ENCODE results near the gene ETV4.
"Not testable (repeated sequence)": the region's sequence is repeated elsewhere in the genome, so short reads cannot be mapped to it uniquely, and the experiment has no call there.

The ETV4 gene

DNA sequence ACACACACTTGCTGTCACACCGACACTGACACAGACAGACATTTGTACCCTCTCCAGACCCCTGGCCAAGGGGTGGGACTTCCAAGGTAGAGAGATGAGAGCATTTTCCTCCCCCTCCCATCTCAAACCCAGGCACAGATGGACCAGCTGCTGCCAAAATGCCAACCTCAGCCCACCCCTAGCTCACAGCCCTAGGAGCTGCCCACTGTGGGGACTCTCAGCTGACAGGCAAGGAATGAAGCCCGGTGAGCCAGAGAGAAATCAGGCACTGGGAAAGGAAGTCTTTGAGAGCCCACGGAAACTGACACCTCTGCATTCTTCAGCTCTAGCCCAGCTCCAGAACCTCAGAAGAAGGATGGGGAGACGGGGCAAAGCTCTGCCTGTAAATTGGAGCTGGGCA is 2.8 kb downstream of the ETV4 start:
- no peak for DNase-seq

DNA sequence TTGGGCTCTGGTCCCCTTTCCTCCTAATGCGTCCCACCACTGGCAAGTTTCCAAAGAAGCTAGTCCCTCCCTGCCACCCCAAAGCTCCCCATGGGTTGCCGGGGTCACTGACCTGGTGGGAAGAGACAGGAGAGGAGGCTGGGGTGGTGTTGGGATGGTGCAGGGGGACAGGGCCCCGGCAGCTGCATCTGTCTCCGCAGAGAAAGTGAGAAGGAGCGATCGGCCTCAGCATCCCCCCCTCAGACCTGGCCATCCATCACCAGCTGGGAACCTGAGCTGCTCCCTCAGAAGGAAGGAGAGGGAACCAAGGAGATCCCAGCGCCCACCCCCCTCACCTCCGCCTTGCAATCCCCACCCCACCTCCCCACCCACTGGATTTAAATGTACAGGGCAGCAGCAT is 3.3 kb downstream of the ETV4 start:
- DNase-seq = no peak

DNA sequence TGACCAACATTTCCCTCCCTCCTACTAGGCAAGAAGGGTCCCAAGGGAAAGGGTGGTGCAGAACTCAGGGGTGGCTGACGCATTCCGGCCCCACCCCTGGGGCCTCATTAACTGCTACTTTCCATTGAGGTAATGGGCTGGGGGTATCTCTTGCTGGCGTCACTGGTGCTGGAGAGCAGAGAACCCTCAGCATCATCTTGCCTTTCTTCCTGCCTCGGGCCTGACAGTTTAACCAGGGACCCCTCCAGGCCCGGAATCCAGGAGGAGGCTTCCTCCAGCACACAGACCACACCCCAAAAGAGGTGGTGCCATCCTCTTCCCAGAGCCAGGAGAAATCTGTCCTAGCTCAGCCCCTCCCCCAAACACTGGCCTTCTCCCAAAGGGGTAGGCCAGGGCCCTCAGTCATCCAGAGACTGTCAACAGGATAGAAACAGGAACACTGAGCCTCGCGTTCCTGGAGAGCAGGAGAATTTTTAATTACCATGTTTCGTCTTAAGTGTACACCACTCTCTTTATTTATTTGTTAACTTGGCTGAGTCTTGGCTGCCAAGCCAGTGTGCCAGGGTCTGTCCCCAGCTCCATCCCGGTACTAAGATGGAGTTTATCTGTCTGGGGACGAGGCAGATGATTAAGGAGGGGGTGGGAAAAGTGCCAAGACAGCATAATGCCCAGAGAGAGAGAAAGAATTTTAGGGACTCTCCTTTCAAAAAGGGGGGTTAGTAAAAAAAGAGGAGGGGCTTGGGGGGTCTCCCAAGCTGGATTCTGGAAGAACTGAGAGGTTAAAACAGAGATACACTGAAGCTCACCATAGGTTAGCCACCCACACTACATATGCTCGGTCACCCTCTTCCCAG is 5.1 kb downstream of the ETV4 start:
- no peak for DNase-seq

DNA sequence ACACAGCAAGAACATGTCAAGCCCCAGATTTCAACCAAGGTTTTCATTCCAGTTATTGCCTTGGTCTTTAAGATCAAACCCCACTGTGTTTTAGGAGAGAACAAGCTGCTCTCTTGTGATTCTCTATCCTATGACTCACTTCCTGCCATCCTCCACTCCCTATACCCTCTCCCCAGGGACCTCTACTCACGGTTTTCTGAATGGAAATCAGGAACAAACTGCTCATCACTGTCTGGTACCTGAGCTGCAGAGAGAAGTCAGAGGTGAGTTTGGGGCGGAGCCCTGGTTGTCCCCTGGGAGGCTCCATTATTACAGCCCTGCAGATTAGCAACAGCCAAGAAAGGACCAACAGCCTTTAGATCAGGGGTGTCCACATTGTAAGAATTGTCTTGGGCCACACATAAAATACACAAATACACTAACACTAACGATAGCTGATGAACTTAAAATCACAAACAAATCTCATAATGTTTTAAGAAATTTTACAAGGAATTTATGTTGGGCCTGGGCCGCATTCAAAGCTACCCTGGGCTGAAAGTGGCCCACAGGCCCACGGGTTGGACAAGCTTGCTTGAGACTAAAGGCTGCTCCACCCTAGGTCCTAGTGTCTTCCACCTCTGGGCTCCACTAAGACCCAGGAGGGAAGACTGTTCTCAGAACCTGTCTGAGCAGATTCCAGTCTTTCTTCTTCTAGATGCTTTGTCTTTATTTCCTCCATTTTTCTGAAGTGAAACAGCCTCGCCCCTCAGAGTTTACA is 9.7 kb downstream of the ETV4 start:
- no peak for DNase-seq

DNA sequence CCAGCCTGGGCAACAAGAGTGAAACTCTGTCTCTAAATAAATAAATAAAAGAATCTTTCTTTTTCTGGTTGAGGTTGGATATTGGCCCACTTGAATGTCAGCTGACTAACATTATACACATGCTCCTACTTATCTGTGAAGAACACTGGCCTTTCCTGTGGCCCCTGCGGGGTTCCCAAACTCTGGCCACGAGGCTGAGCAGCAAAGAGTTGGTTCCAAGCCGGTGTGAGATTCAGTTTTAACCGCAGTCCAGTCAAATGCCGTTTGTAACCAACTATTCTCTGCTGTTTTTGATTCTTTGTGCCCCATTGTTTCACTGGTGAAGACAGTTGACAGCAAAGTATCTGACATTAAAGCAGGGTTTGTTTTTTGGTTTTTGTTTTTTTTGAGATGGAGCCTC is 11.2 kb downstream of the ETV4 start:
- no peak for DNase-seq

DNA sequence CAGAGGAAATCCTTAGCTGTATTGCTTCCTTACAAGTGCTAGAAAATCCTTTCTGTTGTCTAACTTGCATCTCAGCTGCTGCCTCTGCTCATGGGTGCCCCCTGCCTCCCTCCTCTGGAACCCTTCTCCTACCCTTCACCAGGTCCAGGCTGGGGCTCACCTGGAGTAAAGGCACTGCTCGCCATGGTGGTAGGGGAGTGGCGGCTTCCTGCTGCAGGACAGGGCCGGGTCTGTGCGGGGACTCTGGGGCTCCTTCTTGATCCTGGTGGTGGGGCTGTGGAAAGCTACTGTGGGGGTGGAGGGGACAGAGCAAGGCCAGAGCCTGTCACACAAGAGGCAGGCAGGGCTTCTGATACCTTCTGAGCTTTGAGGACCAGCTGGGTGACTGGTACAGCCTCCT is 12.4 kb downstream of the ETV4 start:
- no peak for DNase-seq

DNA sequence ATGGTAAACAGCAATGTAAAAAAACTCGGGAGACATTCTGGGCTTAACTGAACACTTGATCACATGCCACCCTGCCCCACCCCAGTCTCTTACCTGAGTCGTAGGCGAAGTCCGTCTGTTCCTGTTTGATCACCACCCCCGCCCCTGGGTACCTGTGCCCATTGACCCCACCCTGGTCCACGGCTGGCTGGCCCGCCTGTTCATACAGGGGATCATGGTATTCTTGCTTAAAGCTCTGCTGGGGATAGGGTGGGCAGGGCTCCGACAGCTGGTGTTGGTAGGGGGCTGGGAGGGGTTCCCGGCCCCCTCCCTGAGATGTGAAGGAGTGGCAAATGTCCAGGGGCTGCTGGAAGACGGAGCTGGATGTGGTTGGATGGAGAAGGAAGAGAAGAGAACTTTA is 13.6 kb downstream of the ETV4 start:
- DNase-seq = no peak

DNA sequence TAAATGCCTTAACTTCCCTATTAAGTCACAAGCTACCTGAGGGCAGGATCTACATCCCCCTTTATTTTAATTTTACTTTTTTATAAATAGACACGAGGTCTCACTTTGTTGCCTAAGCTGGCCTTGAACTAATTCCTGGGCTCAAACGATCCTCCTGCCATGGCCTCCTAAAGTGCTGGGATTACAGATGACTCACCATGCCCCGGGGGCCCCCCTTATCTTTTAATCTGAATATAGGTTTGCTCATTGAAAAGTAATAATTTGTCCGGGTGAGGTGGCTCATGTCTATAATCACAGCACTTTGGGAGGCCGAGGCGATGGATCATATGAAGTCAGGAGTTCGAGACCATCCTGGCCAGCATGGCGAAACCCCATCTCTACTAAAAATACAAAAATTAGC is 14.2 kb downstream of the ETV4 start:
- no peak for DNase-seq

DNA sequence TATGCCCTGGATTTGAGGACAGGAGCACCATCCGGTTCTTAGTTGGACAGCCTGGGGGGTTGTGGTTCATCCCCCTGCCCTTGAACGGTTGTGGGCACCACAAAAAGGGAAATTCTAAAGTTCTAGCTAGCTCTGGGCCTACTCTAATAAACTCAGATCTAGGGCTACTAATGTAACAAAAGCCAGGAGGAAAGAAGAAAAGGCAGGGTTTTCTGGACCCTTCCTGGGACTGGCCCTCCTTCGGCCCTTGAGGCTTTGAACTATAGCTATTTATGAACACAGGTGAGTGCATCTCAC is 15.1 kb downstream of the ETV4 start:
- DNase-seq = no peak

DNA sequence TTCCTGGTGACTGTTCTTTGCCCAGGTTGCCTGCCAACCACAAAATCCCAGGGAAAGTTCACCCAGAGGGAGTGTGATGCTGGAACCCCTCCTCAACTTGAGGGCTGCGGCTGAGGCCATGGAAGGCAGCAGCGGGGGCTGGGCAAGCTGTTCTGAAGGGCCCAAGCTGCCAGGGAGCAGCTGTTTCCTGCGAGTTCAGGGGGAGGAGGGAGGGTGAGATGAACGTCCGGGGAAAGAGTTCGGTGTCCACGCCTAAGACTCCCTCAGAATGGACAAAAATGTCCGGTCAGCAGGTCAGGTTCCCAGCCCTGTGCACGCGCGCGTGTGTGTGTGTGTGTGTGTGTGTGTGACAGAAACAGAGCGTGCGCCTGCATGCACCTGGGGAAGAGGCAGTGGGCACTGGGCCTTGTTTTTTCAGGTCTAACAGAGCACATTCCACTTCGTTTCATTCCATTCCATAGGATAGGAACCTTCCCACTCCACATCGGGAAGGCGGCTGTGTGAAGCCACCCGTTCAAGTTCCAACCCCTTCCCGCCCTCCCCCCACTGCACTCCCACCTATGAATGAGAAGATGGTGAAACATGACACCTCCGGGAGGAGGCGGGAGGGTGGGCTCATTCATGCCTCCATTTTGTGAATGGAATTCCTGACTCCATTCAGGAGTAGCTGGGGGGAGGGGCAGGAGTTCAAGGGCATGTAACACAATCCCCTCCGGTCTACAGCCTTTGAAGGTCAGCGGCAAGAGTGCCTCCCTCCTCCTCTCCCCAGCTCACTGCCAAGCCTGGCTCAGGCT is 15.7 kb downstream of the ETV4 start:
- DNase-seq = no peak

DNA sequence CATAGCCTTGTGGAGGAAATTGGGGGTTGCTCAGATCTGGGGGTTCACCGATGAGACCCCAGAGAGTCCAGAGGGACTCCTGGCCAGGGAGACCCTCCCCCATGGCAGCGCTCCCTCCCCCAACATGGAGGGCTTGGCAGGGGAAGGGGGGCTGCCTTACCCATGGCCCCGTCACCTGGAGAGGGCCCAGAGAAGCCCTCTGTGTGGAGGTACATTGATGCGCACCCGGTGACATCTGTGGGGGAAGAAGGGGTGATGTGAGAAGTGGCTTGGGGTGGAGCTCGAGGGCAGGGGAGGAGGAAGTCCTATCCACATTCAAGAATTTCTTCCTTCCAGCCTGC is 16.2 kb downstream of the ETV4 start:
- no peak for DNase-seq

DNA sequence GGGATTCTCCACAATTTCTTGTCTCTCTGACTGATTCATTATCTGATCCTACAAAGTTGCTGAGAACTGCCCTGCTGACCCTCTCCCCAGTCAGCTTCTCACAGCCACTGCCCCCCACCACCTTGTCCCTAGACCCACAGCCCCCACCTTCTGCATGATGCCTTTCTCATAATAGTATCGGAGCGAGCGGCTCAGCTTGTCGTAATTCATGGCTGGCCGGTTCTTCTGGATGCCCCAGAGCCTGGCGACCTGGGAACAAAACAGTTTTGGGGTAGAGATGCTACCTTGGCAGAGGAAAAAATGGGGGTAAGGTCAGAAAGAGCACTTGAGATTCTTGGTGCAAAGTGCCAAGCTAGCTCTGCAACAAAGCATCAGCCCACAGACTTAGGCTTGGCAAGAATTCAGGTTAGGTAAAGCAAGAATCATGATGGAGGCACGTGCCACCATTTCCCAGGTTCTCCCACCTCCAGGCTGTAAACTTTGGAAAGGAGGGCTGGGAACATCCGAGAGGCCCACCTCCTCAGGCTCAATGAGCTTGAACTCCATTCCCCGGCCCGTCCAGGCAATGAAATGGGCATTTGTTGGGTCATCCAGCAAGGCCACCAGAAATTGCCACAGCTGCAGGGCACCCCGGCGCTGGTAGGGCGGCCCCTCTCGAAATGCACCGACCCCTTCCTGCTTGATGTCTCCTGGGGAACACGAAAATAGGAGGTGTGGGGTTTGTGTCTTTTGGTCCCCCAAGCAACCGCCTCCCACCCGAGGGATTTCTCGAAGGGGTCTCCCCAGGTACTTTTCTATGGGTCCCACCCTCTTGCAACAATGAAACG is 16.9 kb downstream of the ETV4 start:
- DNase-seq = no peak

DNA sequence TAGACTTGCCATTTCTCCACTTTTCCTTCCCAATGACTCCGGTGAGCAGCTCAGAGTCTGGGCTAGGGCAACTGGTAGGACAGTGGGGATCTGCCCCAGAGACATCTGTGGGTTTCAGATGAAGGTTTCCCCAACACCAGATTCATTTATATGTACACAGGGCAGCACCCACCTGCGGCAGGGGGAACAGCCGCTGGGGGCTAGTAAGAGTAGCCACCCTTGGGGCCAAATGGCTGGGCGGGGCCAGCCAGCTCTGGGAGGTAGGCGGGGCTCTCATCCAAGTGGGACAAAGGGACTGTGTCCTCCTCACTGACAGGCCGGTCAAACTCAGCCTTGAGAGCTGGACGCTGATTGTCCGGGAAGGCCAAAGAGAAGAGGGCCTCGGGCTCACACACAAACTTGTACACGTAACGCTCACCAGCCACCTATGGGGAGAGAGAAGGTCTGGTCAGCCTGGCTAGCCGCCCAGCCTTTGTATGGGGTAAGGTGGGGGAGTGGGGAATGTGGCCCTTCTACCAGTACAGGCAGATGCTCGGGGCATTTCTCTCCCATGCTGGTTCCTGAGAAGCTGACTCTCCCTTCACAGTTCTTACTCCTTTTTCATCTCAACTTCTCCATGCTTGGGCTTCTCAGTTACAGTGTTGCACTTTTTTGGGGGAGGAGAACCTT is 17.7 kb downstream of the ETV4 start:
- no peak for DNase-seq

DNA sequence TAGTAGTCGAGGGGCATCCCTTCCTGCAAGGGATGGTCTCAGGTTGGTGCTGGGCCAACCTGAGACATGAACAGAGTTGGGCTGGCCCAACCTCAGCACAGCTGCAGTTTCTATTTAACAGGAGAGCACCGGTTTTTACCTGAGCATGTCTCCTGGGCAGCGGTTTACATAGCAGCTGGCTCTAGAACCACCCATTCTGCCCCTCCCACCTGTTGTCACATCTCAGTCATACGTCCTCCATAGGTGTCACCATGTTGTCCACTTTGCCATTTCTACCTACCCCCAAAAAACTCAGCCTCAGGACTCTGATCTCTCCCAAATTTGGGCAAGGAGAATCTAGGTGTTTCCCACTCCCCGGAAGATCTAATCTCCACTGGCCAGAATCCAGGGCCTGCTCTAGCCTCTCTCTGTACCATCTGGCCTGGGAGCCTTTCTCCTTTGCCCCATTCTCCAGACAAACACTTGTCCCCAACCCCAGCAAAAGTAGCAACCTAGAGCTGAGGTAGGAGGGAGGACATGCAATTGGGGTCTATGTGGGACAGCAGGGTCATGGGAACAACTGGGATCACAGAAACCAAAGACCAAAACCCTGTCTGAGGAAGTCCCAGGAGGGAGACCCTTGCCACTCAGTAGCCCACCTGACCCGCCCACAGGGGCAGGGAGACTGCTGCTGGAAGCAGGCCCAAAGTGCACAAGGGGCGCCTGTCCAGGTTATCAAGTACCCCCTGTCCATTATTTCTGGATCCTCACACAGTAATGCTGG is 19.1 kb downstream of the ETV4 start:
- DNase-seq = no peak

DNA sequence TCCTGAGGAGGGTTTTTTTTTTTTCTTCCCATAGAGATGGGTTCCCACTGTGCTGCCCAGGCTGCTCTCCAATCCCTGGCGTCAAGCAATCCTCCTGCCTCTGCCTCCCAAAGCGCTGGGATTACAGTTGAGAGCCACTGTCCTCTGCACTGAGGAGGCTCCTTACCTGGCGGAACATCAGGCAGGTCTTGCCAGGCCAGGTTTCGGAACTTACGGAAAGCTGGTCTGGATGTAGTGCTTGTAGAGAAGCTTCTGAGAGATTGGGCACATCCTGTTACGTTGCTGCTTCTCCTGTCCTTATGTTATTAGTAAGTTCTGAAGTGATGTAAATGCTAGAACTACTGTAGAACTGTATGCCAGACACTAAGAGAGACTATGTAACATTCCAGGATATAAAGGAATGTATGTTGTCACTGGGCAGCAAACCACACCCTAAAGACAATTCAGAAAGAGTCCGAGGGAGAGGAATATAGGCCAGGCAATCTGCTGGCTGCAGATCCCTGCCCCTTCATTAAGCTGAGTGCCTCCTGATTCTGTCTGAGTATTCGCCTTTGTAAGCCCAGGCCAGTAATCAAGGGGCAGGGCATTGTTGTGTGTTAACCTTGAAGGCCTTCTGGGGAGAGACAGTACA is 21.1 kb downstream of the ETV4 start:
- DNase-seq = no peak

DNA sequence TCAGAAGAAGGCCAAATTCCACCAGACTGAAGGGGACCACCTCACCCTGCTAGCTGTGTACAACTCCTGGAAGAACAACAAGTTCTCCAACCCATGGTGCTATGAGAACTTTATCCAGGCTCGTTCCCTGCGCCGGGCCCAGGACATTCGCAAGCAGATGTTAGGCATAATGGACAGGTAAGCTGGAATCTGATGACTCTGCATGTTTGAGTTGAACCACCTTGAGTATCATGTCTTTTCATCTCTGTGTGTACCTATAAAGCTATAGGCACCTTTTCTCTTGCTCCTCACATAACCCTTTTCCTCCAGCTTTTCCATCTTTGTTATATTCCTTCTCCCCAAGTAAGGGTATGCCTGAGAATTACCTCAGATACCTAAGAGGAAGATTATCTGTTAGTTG is 24.8 kb downstream of the ETV4 start:
- DNase-seq = no peak

DNA sequence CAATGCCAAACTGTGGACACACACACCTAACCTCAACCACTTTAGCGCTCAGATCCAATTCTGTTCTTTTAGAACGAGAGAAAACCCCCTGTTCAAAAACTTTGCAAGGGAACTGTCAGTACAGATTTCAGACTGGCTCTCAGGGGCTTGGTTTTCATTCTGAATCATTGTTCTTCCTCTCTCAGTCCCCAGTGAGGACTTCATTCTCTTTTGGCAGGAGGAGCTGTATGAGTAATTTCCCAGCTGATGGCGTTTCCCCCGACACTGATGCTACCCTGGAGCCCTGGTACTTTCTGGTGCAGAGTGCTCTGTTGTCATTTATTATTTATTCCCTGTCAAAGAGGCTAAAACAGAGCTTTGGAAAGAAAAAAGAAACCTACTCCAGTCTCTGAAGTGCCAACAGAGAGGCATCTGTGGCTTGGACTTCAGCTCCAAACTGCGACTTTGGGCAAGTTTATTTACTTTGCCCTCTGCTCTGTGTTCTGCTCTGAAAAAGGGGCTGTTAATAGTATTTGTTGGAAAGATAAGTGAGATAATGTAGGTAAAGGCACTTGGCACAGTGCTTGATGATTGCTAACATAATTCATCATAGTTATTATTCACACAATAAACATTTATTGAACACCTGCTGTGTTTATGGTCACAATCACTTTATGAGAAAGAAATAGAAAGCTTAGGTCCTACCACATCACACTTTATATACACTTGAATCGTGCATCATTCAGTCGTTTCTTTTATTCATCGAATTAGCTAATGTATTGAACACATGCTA is 28.3 kb downstream of the ETV4 start:
- no peak for DNase-seq

DNA sequence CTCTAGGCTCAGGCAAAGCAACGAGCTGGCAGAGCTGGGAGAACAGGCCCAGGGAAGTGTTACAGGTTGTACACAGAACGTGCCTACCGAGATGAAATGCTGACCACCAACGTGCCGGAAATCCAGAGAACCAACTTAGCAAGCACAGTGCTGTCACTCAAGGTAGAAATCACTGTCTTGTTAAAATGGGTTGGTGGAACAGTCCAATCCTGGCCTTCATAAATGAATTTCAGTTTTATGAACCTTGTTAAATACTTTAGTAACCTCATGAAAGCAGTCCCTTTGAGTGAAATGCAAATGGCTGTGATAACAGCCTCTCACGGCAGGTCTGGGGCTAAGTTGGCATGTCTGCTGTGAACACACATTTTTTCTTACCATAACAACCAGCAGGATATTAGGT is 29.0 kb downstream of the ETV4 start:
- no peak for DNase-seq

DNA sequence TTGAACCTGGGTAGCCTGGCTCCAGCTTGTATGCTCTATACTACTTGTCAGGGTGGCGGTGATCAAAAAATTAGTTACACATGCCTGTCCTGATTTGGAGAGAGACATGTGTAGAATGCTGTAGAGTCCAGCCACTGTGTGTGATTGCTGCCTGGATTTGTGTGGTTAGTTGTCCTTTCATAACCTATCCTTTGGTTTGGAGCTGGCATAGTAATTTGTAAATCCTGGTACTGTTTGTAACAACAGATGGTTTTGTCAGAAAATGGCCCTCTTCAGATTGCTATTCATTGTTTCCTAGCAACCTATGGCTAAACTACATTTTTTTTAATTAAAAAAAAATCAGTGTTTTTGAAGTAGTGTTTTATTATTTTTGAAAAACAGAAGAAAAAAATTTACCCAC is 30.5 kb downstream of the ETV4 start:
- DNase-seq = no peak

DNA sequence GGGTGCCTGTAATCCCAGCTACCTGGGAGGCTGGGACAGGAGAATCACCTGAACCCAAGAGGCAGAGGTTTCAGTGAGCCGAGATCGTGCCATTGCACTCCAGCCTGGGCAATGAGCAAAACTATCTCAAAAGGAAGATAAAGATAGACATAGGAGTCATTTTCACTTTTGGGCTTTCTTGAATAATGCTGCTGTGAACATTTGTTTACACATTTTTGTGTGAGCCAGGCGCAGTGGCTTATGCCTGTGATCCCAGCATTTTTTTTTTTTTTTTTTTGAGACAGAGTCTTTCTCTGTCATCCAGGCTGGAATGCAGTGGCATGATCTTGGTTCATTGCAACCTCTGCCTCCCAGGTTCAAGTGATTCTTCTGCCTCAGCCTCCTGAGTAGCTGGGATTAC is 34.9 kb downstream of the ETV4 start:
- not testable (repeated sequence) for DNase-seq

All from activated CD4-positive, alpha-beta T cell treated with anti-CD3 and anti-CD28 coated beads for 1 hour (primary cell).